HG02678 (cell line): Measurements from ENCODE around the gene MS4A14.
"Not testable (repeated sequence)": the region's sequence is repeated elsewhere in the genome, so short reads cannot be mapped to it uniquely, and the experiment has no call there.

ENCODE experiments used
- ATAC-seq: cut with Tn5 transposase; IDR thresholded peaks from one replicate; pipeline ENCODE4 v1.9.1; 2021; ENCODE audit warnings: mild to moderate bottlenecking, moderate library complexity; ENCODE audit not compliant: unreplicated experiment

Gene MS4A14

GRCh38 chr11:60389279-60389910 is 6.9 kb upstream of the MS4A14 start:
- ATAC-seq: peak; percentile 74

- ATAC-seq: no peak
These were observed 5.8 kb upstream of the MS4A14 start for GRCh38 chr11:60390419-60390818.

DNA sequence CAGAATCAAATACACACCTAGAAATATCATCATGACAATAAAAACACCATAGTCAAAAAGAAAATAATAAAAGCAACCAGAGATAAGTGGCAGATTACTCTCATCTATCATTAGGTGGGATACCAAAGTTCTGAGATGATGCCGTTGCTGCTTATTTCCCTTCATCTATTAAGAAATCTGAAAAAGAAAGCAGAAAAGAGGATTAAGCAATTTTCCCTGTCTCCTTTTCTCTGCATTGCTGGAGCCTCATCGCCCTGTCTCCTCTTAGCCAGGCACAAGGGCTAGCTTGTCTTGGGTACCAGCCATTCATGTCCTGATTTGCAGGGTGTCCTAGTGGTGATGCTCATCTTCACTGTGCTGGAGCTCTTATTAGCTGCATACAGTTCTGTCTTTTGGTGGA is 3.9 kb upstream of the MS4A14 start:
- ATAC-seq: no peak

GRCh38 chr11:60393016-60393415 is 3.2 kb upstream of the MS4A14 start:
- ATAC-seq: no peak

DNA sequence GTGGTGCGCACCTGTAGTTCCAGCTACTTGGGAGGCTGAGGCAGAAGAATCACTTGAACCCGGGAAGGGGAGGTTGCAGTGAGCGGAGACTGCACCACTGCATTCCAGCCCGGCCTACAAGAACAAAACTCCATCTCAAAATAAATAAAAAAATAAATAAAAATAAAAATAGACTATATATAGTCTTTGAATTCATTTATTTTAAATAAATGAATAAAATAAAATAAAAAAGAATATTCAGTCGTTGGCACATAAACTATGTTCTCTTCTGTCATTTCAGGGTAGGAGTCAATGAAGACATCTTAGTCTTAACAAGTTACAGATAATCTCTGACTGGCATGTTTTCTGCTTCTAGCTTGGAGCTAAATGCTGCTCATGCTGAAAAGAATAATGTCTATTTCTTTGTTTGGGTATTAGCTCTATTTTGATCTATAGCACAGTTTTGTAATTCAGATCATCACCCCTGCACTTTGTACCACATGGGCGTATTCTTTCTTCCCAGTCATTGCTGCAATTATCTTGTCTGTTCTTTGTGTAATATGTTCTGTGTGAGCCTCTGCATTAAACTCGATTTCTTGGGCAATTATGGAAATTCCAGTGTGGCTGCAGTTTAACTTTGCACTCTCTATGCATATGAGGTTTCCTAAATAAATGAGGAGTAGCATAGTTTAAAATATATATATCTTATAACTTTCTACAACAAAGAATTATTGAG is 1.4 kb upstream of the MS4A14 start:
- ATAC-seq: no peak

DNA sequence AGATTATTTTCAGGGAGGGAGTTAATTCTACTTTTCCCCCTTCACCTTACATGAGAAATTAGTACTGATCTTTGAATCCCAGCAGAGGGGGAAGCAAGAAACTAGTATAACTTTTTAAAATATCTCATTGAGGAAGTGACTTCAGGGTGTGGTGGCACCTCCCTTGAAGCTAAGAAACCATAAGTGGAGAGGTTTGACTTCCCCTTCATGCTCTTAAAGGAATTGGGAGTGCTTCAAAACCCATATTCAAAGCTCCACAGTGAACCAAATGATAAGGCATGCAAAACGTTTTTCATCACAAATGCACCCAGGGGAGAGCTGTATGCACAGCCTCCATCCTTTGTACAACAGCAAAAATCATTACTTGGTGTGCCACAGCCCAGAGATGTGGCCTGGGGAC is 540 bp downstream of the MS4A14 start:
- peak; percentile 72 for ATAC-seq

DNA sequence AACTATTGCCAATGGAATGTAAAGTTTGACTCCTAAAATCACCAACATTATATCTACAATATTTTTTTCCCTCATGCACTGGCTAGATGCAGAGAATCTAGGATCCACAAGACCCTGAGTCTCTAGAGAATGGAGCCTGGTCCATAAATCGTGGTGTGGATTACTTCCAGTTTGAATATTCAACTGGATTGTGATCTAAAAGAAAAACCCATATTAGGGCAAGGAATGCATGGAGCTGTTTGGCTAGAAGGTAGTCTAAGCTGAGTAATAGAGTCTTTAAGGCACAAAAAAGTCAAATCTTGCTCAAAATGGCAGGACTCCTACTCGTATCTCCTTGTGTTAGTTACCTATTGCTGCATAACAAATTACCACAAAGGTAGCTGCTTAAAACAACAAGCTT is 23.8 kb downstream of the MS4A14 start:
- no peak for ATAC-seq

DNA sequence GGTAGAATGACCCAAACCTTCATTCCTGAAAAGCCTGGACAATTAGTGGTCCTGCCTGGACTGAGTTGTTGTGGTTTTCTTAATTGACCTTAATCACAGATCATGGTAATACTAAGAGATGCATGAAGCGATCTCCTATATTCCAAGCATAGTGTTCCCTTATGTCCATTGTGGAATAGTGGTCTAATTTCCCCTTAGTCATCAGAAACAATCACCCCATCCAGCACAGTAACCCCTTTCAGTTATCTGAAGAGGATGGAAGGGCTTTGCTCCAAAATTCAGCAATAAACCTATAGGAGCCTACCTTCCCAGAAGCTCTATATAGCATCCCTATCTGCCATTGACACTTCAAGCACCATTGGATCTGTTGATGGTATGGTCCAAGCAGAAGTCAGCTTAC is 26.4 kb downstream of the MS4A14 start:
- no peak for ATAC-seq

DNA sequence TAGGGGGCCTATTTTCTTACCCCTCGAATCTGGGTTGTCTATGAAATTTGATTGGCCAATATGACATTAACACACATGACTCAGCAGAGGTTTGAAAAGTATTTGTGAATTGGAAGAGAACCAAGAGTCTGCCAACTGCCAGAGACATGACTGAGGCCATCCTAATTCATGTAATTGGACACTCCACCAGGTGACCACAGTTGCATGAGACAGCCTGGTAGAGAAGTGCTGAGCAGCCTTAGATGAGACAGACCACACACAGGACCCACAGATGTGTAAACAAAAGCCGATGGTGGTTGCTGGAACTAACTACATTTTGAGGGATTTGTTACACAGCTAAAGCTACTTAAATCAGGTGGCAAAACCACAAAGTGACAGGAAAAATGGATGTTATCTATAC is 32.3 kb downstream of the MS4A14 start:
- ATAC-seq: no peak

DNA sequence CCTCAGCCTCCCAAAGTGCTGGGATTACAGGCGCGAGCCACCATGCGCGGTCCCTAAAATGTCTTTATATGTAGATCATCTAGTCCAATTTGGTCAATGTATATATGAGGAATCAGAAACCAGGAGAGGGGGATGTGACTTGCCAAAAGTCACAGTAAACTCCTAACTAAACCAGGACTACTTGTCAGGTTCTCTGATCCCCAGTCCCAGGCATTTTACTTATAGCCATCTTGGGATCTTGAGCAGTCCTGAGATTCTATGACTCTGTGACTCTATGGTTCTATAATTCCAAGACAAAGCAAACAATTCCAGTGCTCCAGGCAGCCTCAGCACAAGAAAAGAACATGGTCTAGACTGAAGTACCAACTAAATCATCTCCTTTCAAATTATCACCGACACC is 33.0 kb downstream of the MS4A14 start, which contains the start of gene MS4A5:
Gene MS4A5, plus strand, starts transcription at position 301 of the 400 bp plus-strand sequence. CDS start 103 bp downstream, outside the sequence.
- ATAC-seq: no peak

- no peak for ATAC-seq
These were observed 35.0 kb downstream of the MS4A14 start for GRCh38 chr11:60431251-60431650.

- ATAC-seq: no peak
These were observed 37.1 kb downstream of the MS4A14 start for GRCh38 chr11:60433401-60433800.

- no peak for ATAC-seq
These were observed 50.8 kb downstream of the MS4A14 start for GRCh38 chr11:60447070-60447469.

DNA sequence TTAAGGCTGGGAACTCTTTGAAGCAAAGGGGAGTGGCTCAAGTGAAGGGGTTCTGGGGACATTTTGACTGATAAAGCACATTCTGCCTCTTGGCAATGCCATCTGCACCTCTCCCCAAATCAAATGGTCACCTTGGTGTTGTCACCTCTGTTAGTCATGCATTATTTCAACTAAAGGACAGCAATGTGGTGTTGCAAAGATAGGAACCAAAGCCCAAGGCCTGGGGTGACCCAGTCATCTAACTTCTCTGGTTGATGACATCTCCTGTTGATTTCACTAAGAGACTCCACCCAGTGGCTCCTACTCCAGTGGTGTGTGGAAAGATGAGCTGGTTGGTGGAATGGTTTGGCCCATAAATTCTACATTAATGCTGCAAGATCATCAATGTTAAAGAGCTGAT is 51.6 kb downstream of the MS4A14 start:
- no peak for ATAC-seq

- ATAC-seq: not testable (repeated sequence)
These were observed 54.9 kb downstream of the MS4A14 start for GRCh38 chr11:60451185-60451584.

DNA sequence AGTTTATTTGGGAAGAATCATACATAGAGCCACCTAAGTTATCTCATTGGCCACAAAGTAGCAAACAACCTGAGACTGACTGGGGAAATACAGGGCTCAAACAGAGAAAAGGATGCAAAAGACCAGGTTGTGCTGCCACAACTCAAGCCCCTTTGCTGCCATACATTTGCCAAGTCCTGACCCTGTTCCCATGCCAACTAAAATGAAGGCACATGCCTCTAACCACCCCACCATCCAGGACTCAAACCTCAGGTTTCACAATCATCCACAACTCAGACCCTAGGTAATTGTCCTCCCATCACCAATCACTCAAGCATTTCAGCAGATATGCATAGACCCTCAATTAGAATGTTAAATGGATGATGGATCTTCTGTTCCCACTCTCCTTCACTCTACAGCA is 58.0 kb downstream of the MS4A14 start:
- ATAC-seq: no peak

GRCh38 chr11:60455531-60456042 is 59.3 kb downstream of the MS4A14 start, which contains the start of gene MS4A1:
TSS of gene MS4A1 (plus strand) at chr11:60455847. CDS start at chr11:60462375, 6,528 bp downstream.
- peak; percentile 82 for ATAC-seq

DNA sequence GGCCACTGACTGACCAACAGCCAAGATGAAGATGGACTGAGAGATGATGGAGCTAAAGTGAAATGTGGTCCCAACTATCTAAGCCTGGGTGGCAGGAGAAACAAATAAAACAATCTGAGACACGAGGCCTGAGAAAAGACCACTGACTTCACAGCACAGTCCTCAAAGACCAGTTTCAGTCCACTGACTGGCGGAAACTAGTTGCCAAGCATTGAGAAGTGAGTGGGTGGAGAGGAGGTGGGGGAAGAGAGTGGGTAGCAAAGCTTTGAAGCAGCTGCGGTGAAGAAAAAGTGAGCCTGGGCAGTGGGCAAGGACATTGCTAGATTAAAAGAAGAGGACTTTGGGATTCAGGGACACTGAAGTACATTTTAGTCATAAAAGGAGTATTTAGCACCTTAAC is 61.3 kb downstream of the MS4A14 start:
- ATAC-seq: peak; percentile 43

- ATAC-seq: peak; percentile 18
These were observed 63.1 kb downstream of the MS4A14 start for GRCh38 chr11:60459345-60459744.
